A549 (cell line): ENCODE data around the gene PI16. TPM values are rescaled to one million over a fixed set of nuclear protein-coding genes. Genes with fewer than 3 reads are reported as not detected.

ENCODE experiments used
- ATAC-seq, 2 experiments: fragments of 200-7000 bp in 1 of 2; fragments of >200 bp in 1 of 2; cut with Nextera tagmentation in 1 of 2; cut with Tn5 transposase in 1 of 2; 3 replicates each; pipeline versions ENCODE4 v1.8.0 to v1.9.1; 2018 to 2020; ENCODE audit warnings: mild to moderate bottlenecking in 1 of 2, moderate library complexity in 1 of 2
- CTCF ChIA-PET: fragments of 300-600 bp; sonication (Branson Sonifier 250); formaldehyde crosslinking; extraction: SDS; loops from one replicate; lab custom pipeline; 2021; ENCODE audit warnings: antibody characterized with exemption, inconsistent platforms; lab: Yijun Ruan, JAX
- POLR2A ChIA-PET: fragments of 350-600 bp; formaldehyde crosslinking; extraction: SDS; loops from one replicate; lab custom pipeline; 2021; ENCODE audit warnings: antibody characterized with exemption, inconsistent platforms; lab: Yijun Ruan, JAX
- DNase-seq, 2 experiments: peaks; one replicate each; pipeline versions ENCODE4 v3.0.0 to v3.0.0-alpha.2; 2011 to 2016; ENCODE audit warnings: low read depth in 1 of 2, low spot score in 1 of 2
- FAIRE-seq: peaks from 2 replicates; lab custom pipeline; 2011; peaks lifted over from hg19 to GRCh38; lab: Jason Lieb, UNC
- H3K27ac ChIP-seq, 2 experiments: fragments of >200 bp; sonication (Bioruptor Twin); formaldehyde crosslinking; 3 replicates each; pipeline ENCODE4 v1.5.1; 2016 to 2017
- H3K4me1 ChIP-seq: fragments of >200 bp; sonication (Bioruptor Twin); formaldehyde crosslinking; 3 replicates; pipeline ENCODE4 v1.6.1; 2016
- H3K4me2 ChIP-seq: fragments of >200 bp; sonication (Bioruptor Twin); formaldehyde crosslinking; 3 replicates; pipeline ENCODE4 v1.6.1; 2016
- H3K4me3 ChIP-seq: fragments of >200 bp; sonication (Bioruptor Twin); formaldehyde crosslinking; 3 replicates; pipeline ENCODE4 v1.5.1; 2016
- H3K9me3 ChIP-seq: fragments of >200 bp; sonication (Bioruptor Twin); formaldehyde crosslinking; 3 replicates; pipeline ENCODE4 v1.6.1; 2016
- BHLHE40 ChIP-seq: IDR thresholded peaks from 2 replicates; pipeline ENCODE4 v1.6.1; 2012; ENCODE audit warnings: low read depth, low read length, inconsistent platforms
- CBX8 ChIP-seq: fragments of 200-600 bp; sonication (generic); IDR thresholded peaks from 2 replicates; pipeline ENCODE4 v1.6.1; 2016
- CEBPB ChIP-seq, 2 experiments: fragments of >200 bp in 1 of 2; sonication (Bioruptor Twin) in 1 of 2; formaldehyde crosslinking in 1 of 2; IDR thresholded peaks; 2 replicates each; pipeline ENCODE4 v1.6.1; 2012 to 2016
- CHD2 ChIP-seq: fragments of 150-350 bp; IDR thresholded peaks from 2 replicates; pipeline ENCODE4 v1.6.1; 2014; ENCODE audit warnings: low read length; ENCODE audit not compliant: partially characterized antibody
- CTCF ChIP-seq: fragments of >200 bp; sonication (Bioruptor Twin); formaldehyde crosslinking; IDR thresholded peaks from 3 replicates; pipeline ENCODE4 v1.5.1; 2016
- EHMT2 ChIP-seq: fragments of 200-600 bp; sonication (generic); IDR thresholded peaks from 2 replicates; pipeline ENCODE4 v1.6.1; 2016; ENCODE audit warnings: antibody characterized with exemption, low read depth, mild to moderate bottlenecking, moderate library complexity
- EP300 ChIP-seq, 2 experiments: fragments of >200 bp; sonication (Bioruptor Twin); formaldehyde crosslinking; IDR thresholded peaks; 2 replicates in 1 of 2; 3 replicates in 1 of 2; pipeline ENCODE4 v1.6.1; 2016 to 2017
- ESRRA ChIP-seq: fragments of 150-350 bp; IDR thresholded peaks from 2 replicates; pipeline ENCODE4 v1.6.1; 2014; ENCODE audit warnings: mild to moderate bottlenecking, low read length, borderline replicate concordance
- FOSB ChIP-seq: fragments of 250-450 bp; sonication (Bioruptor Pico); IDR thresholded peaks from 2 replicates; pipeline ENCODE4 v1.5.0; 2020; ENCODE audit warnings: mild to moderate bottlenecking, moderate library complexity
- FOSL2 ChIP-seq, 2 experiments: fragments of 450-650 bp in 1 of 2; fragments of >200 bp in 1 of 2; sonication (Bioruptor Twin) in 1 of 2; formaldehyde crosslinking; IDR thresholded peaks; 2 replicates each; pipeline versions ENCODE4 v1.5.0 to v1.6.1; 2016 to 2020; ENCODE audit warnings: mild to moderate bottlenecking in 1 of 2, moderate library complexity in 1 of 2
- FOXS1 ChIP-seq: fragments of 250-450 bp; sonication (Bioruptor Pico); IDR thresholded peaks from 2 replicates; pipeline ENCODE4 v1.5.0; 2020; ENCODE audit warnings: mild to moderate bottlenecking, moderate library complexity
- HDAC2 ChIP-seq: fragments of 200-600 bp; sonication (generic); IDR thresholded peaks from 2 replicates; pipeline ENCODE4 v1.6.1; 2016
- HEYL ChIP-seq: fragments of 250-450 bp; sonication (Bioruptor Pico); IDR thresholded peaks from 2 replicates; pipeline ENCODE4 v1.8.0; 2021; ENCODE audit warnings: mild to moderate bottlenecking, moderate library complexity
- HOXA7 ChIP-seq: fragments of 250-450 bp; sonication (Bioruptor Pico); IDR thresholded peaks from 2 replicates; pipeline ENCODE4 v1.5.0; 2020; ENCODE audit warnings: mild to moderate bottlenecking, moderate library complexity
- HOXB13 ChIP-seq: fragments of 250-450 bp; sonication (Bioruptor Pico); IDR thresholded peaks from 2 replicates; pipeline ENCODE4 v1.5.0; 2020; ENCODE audit warnings: low read depth, mild to moderate bottlenecking, moderate library complexity
- JUN ChIP-seq, 2 experiments: fragments of >200 bp; sonication (Bioruptor Twin); formaldehyde crosslinking; IDR thresholded peaks; 2 replicates in 1 of 2; 3 replicates in 1 of 2; pipeline ENCODE4 v1.6.1; 2016 to 2017
- JUNB ChIP-seq: fragments of >200 bp; sonication (Bioruptor Twin); formaldehyde crosslinking; IDR thresholded peaks from 2 replicates; pipeline ENCODE4 v1.6.1; 2016
- MAFK ChIP-seq: fragments of 450-650 bp; IDR thresholded peaks from 2 replicates; pipeline ENCODE4 v1.6.1; 2014; ENCODE audit not compliant: partially characterized antibody
- MAX ChIP-seq: IDR thresholded peaks from 2 replicates; pipeline ENCODE4 v1.6.1; 2012
- MAZ ChIP-seq: fragments of 150-350 bp; IDR thresholded peaks from 2 replicates; pipeline ENCODE4 v1.6.1; 2014; ENCODE audit warnings: antibody characterized with exemption, low read depth, low read length, borderline replicate concordance
- MYC ChIP-seq: IDR thresholded peaks from 2 replicates; pipeline ENCODE4 v1.6.1; 2012; ENCODE audit warnings: mild to moderate bottlenecking, inconsistent platforms, low read length, improper control_type of control experiment, borderline replicate concordance
- NFE2L2 ChIP-seq: fragments of 150-350 bp; conservative IDR thresholded peaks from 2 replicates; pipeline ENCODE4 v1.6.1; 2014; ENCODE audit warnings: low read length
- NR3C1 ChIP-seq: fragments of >200 bp; sonication (Bioruptor Twin); formaldehyde crosslinking; IDR thresholded peaks from 3 replicates; pipeline ENCODE4 v1.6.1; 2017
- PHF8 ChIP-seq: fragments of 200-600 bp; sonication (generic); IDR thresholded peaks from 2 replicates; pipeline ENCODE4 v1.6.1; 2016; ENCODE audit warnings: low read depth, mild to moderate bottlenecking, antibody characterized with exemption, moderate library complexity, borderline replicate concordance
- POLR2A ChIP-seq: IDR thresholded peaks from 2 replicates; pipeline ENCODE4 v1.6.1; 2012; ENCODE audit warnings: mild to moderate bottlenecking, low read length
- RAD21 ChIP-seq, 2 experiments: fragments of >200 bp in 1 of 2; sonication (Bioruptor Twin) in 1 of 2; formaldehyde crosslinking in 1 of 2; IDR thresholded peaks in 1 of 2; conservative IDR thresholded peaks in 1 of 2; 2 replicates in 1 of 2; 3 replicates in 1 of 2; pipeline ENCODE4 v1.6.1; 2012 to 2018; ENCODE audit warnings: inconsistent platforms in 1 of 2
- RCOR1 ChIP-seq: fragments of 150-350 bp; IDR thresholded peaks from 2 replicates; pipeline ENCODE4 v1.6.1; 2014; ENCODE audit warnings: antibody characterized with exemption, low read length, low read depth
- REST ChIP-seq: fragments of 200-600 bp; sonication (generic); IDR thresholded peaks from 2 replicates; pipeline ENCODE4 v1.6.1; 2016; ENCODE audit warnings: antibody characterized with exemption, mild to moderate bottlenecking, moderate library complexity
- RFX5 ChIP-seq: fragments of 450-650 bp; IDR thresholded peaks from 2 replicates; pipeline ENCODE4 v1.7.1; 2014; ENCODE audit warnings: antibody characterized with exemption, mild to moderate bottlenecking, moderate library complexity
- SMC3 ChIP-seq: fragments of >200 bp; sonication (Bioruptor Twin); formaldehyde crosslinking; IDR thresholded peaks from 3 replicates; pipeline ENCODE4 v1.6.1; 2018; ENCODE audit warnings: inconsistent platforms
- TFCP2L1 ChIP-seq: fragments of 250-450 bp; sonication (Bioruptor Pico); IDR thresholded peaks from 2 replicates; pipeline ENCODE4 v1.5.0; 2021; ENCODE audit warnings: mild to moderate bottlenecking
- ZC3H11A ChIP-seq: fragments of 450-650 bp; IDR thresholded peaks from 2 replicates; pipeline ENCODE4 v1.6.1; 2014; ENCODE audit warnings: antibody characterized with exemption, mild to moderate bottlenecking
- ZSCAN20 ChIP-seq: fragments of 250-450 bp; sonication (Bioruptor Pico); IDR thresholded peaks from 2 replicates; pipeline ENCODE4 v1.8.0; 2022; ENCODE audit warnings: mild to moderate bottlenecking, moderate library complexity
- WGBS: methylation state at CpG from one replicate; pipeline ENCODE4 v1.1.6; 2017; ENCODE audit errors: missing lambda C conversion rate; 5-methylcytosine and 5-hydroxymethylcytosine counted together
- polyA plus RNA-seq, 4 experiments: library from polyadenylated mRNA; depleted of rRNA in 3 of 4; stranded (reverse); fragments of >200 nt; fragmentation: RNase III in 1 of 4; extraction: RNeasy Plus Mini Kit Qiagen cat#74134 plus additional on column Dnase treatment in 1 of 4; gene quantifications; 2 replicates in 3 of 4; 3 replicates in 1 of 4; pipeline ENCODE4 v1.2.3, GENCODE V29; 2011 to 2017
- TF ChIP-seq, protein P1 (sequence below): fragments of 450-650 bp; IDR thresholded peaks from 2 replicates; pipeline ENCODE4 v1.6.1; 2014; ENCODE audit warnings: antibody characterized with exemption
- TF ChIP-seq, protein P2 (sequence below): fragments of 250-450 bp; sonication (Bioruptor Pico); IDR thresholded peaks from 2 replicates; pipeline ENCODE4 v1.5.0; 2020; ENCODE audit warnings: low read depth, mild to moderate bottlenecking, moderate library complexity

PI16 gene
- polyA plus RNA-seq, 2 of the 4 experiments (the other 2 are of a cell fraction) = not detected

DNA sequence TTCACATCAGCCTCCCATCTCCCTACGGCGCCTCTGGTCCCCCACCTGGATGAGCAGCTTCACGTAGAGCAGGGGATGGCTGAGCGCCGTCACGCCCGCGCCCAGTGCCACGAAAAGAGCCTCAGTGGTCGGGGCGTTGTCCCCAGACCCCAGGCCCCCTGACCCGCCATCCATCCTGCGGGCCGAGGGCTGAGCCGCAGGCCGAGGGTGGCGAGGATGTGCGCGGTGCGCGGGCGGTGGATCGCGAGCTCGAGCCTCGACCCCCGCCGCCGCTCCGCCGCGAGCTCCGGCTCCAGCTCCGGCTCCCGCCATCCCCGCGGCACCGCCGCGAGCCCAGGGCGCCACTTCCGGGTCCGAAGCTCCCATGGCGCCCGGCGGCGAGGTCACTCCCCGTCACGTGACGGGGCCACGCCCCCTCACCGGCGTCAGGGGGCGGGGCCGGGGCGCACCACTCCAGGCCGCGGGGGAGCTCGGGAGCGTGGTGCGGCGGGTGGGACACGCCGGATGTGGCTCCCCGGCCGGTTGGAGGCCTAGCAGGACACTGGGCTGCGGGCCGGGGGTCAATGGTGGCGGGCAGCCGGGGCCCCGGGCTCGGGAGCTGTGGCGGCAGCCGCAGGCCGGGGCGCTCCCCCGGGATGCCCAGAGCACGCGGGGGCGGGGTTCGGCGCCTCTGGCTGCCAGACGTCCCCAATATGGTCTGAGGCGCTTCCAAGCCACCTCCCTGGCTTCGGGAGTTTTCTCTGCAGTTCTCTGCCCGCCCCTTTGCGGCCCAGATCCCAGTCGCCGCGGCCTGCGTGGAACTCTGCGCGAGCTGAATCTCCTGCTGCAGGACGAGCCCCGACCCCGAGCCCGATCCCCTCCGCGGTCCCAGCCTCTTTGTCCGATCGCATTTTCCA lies 31.5 kb downstream of the PI16 start, which contains the start of gene MTCH1:
TSS of gene MTCH1 (minus strand) at position 389 of the 896 bp plus-strand sequence. CDS start at position 366, 23 bp downstream.
- no peak for FAIRE-seq
- H3K4me1 ChIP-seq = peaks cover 25% of the 10 kb centered on the region
- DNase-seq = peak; percentile 76 to 81
- ChIA-PET CTCF (interaction anchor here (0.6 to 1.5 kb wide), 4 partner anchors 33 to 186 kb away, joined by 3 read pairs; no protein-coding TSS in a partner anchor), POLR2A (interaction anchor here (0.6 to 1.5 kb wide), 7 partner anchors 9 to 148 kb away, joined by 3 to 11 read pairs (median 3); partner anchors contain the start of gene PPIL1)
- H3K9me3 ChIP-seq = no peaks in the 10 kb centered on the region
- peak within 1 kb of the TSS; percentile 96 for H3K4me2 ChIP-seq
- WGBS = 1% methylated on average over 16 of the region's 101 CpGs
- peak within 1 kb of the TSS; percentile 98 to 100 for H3K27ac ChIP-seq
- peak within 1 kb of the TSS; percentile 100 for H3K4me3 ChIP-seq
- peak; percentile 92 to 93 for ATAC-seq
- TF ChIP-seq HOXA7 (CRISPR knock-in tag) = no peak
- no peak for TF ChIP-seq TFCP2L1 (CRISPR knock-in tag)
- no peak for TF ChIP-seq JUNB
- no peak for TF ChIP-seq FOSB
- TF ChIP-seq, protein P1, sequence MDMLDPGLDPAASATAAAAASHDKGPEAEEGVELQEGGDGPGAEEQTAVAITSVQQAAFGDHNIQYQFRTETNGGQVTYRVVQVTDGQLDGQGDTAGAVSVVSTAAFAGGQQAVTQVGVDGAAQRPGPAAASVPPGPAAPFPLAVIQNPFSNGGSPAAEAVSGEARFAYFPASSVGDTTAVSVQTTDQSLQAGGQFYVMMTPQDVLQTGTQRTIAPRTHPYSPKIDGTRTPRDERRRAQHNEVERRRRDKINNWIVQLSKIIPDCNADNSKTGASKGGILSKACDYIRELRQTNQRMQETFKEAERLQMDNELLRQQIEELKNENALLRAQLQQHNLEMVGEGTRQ = peak; percentile 85
- TF ChIP-seq EHMT2 = no peak
- TF ChIP-seq EP300 (IDR thresholded peaks at IDR 0.05) = no peak
- no peak for TF ChIP-seq RAD21 (conservative IDR thresholded peaks at IDR 0.05 in 1 of 2, IDR thresholded peaks at IDR 0.05 in 1 of 2)
- TF ChIP-seq CTCF = no peak
- no peak for TF ChIP-seq NR3C1
- TF ChIP-seq ESRRA = no peak
- no peak for TF ChIP-seq SMC3
- TF ChIP-seq HEYL (CRISPR knock-in tag) = no peak
- TF ChIP-seq HDAC2 = no peak
- TF ChIP-seq ZSCAN20 = no peak
- no peak for TF ChIP-seq MAZ
- TF ChIP-seq FOXS1 (CRISPR knock-in tag) = no peak
- no peak for TF ChIP-seq CHD2
- TF ChIP-seq BHLHE40 = peak; percentile 70
- no peak for TF ChIP-seq REST
- TF ChIP-seq CBX8 = no peak
- no peak for TF ChIP-seq RCOR1
- no peak for TF ChIP-seq HOXB13 (CRISPR knock-in tag)
- peak; percentile 43; the same call in 1 of the 2 replicates for TF ChIP-seq MAX
- no peak for TF ChIP-seq MAFK
- TF ChIP-seq, protein P2, sequence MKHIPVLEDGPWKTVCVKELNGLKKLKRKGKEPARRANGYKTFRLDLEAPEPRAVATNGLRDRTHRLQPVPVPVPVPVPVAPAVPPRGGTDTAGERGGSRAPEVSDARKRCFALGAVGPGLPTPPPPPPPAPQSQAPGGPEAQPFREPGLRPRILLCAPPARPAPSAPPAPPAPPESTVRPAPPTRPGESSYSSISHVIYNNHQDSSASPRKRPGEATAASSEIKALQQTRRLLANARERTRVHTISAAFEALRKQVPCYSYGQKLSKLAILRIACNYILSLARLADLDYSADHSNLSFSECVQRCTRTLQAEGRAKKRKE = no peak
- TF ChIP-seq PHF8 = peak; percentile 62
- TF ChIP-seq ZC3H11A = no peak
- no peak for TF ChIP-seq RFX5
- TF ChIP-seq MYC = peak; percentile 72; the same call in 1 of the 2 replicates
- TF ChIP-seq NFE2L2 = no peak
- TF ChIP-seq FOSL2 (IDR thresholded peaks at IDR 0.05) = no peak
- 0 out of 2 replicates have a peak, but pooled peaks have one; percentile 11 for TF ChIP-seq FOSL2 (CRISPR knock-in tag; IDR thresholded peaks at IDR 0.05)
- TF ChIP-seq CEBPB (IDR thresholded peaks at IDR 0.05) = no peak
- peak; percentile 30 to 71; a peak in 2 of 5 replicates for TF ChIP-seq JUN (IDR thresholded peaks at IDR 0.05)
- TF ChIP-seq POLR2A = peak; percentile 92
